Germinal center (tissue), 1 donor: Measurements from ENCODE around the gene POU5F1.
"Not testable (repeated sequence)": the region's sequence is repeated elsewhere in the genome, so short reads cannot be mapped to it uniquely, and the experiment has no call there.

ENCODE experiments used
- DNase-seq: peaks from one replicate; pipeline ENCODE4 v3.0.0; 2012; ENCODE audit warnings: mixed read lengths, low spot score

POU5F1 gene

DNA sequence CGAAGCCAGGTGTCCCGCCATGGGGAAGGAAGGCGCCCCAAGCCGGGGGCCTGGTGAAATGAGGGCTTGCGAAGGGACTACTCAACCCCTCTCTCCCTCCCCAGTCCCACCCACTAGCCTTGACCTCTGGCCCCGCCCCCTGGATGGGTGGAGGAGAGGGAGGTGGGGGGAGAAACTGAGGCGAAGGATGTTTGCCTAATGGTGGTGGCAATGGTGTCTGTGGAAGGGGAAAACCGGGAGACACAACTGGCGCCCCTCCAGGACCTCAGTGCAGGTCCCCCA is at the start of gene POU5F1:
TSS of gene POU5F1 (minus strand) at position 83 of the 282 bp plus-strand sequence. CDS start at position 21, 62 bp downstream.
- DNase-seq: no peak

DNA sequence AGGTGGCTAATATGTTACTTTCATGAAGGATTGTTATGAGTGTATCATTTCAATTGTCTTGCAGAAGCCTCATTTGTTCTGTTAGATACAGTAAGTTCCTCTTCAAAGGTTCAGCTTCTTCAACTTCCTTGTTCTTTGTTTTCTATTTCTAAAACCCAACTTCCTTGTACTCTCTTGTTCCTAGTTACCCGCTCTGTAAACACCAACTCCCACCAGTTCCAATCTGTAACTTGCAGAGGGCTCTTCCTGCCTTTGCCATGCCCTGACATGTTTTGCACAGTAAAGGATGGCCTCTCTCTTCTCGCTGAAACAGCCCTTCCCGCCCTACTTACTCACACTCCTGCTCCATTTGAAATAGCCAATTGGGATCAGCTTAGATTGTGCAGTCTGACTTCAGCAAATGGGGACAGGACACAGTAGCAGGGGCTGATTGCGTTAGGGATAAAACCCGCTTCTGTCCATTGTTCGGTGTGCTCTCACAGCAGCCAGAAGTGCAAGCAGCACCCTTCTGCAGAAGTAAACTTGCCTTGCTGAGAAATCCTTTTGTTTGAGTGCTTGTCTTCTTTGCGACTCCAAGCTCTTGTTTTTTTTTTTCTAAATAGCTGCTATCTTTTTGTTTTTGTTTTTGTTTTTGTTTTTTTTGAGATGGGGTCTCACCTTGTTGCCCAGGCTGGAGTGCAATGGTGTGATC is 45.9 kb upstream of the POU5F1 start:
- DNase-seq: no peak

DNA sequence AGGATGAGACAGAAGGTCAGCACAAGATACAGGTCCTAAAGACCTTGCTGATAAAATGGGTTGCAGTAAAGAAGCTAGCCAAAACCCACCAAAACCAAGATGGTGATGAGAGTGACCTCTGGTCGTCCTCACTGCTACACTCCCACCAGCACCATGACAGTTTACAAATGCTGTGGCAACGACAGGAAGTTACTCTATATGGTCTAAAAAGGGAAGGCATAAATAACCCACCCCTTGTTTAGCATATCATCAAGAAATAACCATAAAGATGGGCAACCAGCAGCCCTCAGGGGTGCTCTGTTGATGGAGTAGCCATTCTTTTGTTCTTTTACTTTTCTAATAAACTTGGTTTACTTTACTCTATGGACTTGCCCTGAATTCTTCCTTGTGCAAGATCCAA is 44.7 kb upstream of the POU5F1 start:
- not testable (repeated sequence) for DNase-seq

DNA sequence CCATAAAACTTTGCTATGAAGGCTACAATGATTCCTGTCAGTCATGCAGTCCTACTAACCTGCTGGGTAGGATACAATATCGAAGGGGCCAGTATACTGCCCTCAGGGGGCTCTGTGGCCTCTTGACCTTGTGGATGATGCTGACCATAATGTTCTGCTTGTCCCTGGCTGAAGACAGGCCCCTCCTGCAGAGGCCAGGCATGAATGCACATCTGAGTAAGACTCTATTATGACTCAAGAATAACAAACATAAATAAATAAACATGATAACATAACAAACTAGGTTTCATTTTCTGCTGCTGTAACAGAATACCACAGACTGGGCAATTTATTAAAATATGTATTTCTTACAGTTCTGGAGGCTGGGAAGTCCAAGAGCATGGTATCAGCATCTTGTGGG is 44.0 kb upstream of the POU5F1 start:
- DNase-seq: no peak

DNA sequence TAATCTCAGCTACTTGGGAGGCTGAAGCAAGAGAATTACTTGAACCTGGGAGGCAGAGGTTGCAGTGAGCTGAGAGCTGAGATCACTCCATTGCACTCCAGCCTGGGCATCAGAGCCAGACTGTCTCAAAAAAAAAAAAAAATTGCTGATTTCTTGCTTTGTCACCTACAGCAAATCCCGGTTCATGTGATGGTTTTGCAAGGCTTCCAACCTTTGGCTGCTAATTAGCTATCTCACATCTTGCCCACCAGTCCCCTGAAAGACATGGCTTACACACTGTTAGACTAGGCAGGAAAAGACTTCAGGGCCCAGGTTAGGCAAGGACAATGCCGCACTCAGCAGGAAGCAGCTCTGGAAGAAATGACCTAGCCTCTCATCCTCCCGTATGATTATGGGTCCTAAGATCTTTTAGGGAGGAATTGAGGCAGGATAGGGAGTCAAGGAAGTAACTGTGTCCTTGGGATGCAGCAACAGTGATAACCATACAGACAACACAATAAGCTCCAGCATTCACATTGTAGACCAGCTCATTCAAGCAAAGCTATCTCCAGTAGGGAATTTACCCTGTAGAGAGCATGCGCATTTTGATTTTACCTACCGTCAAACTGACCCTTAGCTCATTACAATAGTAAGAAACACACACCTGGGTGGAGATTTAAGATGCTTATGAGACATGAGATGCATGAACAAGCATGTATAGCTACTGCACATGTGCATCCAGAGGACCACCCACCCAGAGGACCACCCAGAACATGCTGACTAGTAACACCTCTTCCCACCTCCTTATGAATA is 40.5 kb upstream of the POU5F1 start:
- DNase-seq: no peak

DNA sequence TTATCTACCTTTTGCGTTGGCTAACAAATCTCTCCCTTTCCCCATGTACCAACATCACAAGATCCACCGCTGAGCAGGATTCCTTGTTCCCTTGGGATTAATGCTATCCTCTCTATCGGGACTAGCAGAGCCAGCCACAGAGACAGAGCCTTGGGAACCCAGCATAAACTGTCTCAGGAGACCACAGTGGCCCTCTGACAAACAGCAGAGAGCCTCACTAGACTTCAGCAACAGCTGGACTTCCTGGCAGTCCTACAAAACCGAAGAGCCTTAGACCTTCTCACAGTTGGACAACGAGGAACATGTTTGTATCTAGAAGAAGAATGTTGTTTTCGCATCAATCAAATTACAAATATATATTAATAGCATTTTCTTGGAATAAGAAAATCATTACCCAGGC is 39.6 kb upstream of the POU5F1 start:
- no peak for DNase-seq

DNA sequence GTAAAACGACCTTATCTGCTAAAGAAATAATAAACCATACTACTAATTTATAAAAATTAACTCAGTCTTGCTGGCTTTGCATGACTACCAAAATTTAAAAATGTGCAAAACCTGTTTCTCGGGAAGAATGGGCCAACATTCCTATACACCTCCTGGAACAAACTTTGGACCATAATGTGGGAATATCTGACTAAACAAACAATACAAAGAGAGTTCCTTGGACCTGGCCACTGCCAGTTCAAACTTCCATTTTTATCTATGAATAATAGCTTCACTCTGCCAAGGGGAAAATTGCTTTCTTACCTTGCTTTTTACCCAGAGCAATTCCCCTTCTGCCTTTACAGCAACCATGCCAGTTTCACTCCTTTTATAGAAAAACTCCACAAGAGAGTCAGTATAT is 38.7 kb upstream of the POU5F1 start:
- no peak for DNase-seq

DNA sequence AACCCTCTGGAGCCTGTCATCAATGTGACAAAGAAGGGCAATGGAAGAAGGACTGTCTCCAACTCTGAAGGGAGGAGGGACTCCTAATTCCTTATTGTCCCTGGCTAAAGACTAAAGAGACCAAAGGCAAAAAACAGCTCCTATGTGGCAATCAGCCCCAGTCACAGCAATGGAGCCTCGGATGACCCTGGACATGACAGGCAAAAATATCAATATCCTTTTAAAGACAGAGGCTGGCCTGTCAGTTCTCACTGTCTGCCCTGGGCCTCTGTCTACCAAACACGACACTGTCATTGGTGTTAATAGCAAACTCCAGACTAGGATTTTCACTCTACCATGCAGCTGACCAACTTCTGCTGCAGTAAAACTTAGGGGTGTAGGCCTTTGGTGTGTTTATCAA is 38.0 kb upstream of the POU5F1 start:
- DNase-seq: no peak

DNA sequence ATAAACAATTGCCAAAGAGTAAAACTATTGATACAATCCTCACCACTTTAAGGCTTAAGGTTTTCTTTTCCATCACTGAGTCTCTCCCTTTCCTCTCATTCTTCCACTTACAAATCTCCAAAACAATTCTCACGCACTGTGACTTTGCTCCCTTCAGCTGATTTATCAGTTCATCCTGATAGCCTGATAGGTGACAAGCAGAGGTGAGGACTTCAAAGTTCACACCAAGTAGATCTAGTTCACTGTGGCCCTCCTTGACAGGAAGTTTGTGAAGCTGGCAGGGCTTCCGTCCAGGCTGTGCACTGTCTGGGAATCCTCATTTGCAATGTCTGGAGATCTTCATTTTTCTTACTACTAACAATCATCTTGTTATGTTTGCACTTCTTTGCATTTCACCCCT is 35.2 kb upstream of the POU5F1 start:
- no peak for DNase-seq

DNA sequence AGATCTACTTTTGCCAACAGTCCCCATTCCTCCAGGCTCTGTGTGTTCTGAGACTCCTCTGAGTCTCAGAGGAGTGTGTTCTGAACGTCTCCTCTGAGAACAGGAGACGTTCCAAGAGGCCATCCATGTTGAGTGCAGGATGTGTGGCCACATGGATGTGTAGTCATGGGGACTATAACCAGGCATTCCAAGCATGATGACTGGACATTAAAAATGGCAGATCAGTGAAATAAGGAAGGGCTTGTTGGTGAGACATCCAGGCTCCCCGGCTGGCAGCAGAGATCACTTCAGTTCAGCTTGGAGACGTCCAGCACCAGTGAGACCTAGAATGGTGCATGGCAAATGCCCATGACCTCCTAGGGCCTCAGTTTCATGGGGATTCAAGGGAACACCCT is 34.3 kb upstream of the POU5F1 start:
- DNase-seq: no peak

DNA sequence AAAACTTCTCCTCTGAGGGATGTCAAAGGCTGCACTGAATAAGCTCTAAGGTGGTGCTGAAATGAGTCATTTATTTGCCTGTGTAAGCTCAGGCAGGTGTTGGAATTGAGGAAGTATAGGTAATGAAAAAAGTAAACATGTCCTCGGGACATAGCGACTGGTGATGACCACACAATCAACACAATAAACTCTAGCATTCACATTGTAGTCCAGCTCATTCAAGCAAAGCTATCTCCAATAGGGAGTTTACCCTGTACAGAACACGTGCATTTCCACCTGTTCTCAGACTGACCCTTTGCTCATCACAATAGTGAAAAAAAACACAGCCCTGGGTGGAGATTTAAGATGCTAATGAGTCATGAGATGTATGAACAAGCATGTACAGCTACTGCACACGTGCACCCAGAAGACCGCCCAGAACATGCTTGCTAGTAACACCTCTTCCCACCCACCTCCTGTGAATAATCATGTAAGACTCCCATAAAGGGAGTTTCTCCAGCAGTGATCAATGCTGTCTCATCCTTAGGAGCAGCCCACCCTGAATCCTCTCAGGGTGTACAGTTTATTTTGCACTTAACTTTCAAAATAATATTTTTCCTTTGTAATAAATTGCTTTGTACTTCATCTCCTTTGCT is 33.0 kb upstream of the POU5F1 start:
- peak; percentile 53 for DNase-seq

DNA sequence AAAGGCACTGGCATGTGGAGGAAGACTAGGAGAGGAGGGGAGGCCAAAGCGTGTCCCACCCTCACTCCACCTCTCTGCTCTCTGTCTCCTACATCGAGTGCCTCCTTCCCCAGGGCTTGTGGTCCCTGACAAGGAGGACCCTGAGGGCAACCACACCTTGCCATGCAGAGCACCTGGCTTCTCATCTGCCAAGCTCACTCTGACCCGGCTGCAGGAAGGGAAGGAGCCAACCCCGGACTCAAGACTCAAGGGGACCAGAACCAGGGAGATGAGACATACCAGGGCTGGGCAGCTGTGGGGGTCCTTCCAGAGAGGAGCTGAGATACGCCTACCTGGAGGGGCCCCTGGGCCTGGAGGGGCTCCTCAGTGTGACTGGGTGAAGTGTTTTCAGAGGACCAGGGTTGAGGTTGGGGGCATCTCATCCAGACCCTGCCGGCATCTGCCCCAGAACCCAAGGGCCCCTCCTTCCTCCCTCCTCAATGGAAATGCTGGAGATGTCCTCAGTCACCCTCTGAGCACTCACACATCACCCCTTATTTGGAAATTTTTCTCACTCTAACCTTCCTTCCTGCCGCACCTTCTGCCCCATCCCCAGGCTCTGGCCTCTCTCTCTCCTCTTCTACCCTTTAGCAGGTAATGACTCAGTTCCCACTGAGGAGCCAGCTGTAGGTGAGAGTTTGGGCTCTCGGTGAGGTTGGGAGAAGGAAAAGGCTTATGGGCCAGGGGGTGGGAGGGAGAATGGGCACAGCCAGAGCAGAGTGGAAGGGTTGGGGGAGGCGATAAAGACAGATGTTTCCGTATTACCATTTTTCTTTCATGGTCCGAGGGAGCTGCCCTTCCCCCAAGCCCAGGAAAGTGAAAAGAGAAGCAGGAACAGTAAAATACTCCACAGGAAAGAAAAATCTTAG is 32.0 kb upstream of the POU5F1 start:
- no peak for DNase-seq

DNA sequence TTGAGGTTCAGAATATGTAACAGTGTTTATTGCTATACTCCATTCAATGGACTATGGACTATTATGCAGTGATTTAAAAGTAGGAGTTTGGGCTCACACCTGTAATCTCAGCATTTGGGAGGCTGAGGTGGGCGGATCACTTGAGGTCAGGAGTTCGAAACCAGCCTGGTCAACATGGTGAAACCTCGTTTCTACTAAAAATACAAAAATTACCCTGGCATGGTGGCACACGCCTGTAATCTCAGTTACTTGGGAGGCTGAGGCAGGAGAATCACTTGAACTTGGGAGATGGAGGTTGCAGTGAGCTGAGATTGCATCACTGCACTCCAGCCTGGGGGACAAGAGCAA is 28.6 kb upstream of the POU5F1 start:
- DNase-seq: not testable (repeated sequence)

DNA sequence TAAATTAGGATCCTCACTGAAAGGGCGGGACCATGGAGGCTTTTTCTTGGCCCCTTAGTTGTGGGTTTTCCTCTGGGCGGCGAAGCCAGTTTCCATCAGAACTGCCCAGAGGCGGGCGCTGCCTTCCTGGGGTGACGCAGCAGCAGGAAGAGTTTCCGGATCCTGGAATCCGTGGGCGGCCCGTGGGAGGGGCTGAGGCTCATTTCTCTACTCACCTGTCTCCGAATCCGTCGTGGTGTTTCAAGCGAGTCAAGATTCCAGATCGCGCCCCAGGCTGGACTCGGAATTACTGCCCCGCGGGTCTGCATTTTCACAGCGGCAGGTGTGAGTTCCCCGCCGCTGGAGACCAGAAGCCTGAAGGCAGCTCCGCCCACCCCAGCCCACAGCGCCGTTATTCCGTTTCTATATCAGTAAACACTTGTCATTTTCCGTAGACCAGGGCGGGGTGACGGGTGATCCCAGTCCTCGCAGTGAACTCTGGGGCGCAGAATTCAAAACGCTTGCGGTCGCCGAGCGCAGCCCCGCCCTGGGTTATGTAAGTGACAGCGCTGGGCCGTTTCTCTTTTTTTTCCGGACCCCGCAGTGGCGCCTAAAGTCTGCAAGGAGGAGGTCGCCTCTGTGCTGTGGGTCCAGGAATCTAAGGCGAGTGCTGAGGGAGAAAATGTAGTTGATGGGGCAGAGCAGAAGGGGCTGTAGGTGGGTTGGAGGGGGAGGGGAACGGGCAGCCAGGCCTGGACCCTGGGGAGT is 27.2 kb upstream of the POU5F1 start:
- DNase-seq: peak; percentile 72

DNA sequence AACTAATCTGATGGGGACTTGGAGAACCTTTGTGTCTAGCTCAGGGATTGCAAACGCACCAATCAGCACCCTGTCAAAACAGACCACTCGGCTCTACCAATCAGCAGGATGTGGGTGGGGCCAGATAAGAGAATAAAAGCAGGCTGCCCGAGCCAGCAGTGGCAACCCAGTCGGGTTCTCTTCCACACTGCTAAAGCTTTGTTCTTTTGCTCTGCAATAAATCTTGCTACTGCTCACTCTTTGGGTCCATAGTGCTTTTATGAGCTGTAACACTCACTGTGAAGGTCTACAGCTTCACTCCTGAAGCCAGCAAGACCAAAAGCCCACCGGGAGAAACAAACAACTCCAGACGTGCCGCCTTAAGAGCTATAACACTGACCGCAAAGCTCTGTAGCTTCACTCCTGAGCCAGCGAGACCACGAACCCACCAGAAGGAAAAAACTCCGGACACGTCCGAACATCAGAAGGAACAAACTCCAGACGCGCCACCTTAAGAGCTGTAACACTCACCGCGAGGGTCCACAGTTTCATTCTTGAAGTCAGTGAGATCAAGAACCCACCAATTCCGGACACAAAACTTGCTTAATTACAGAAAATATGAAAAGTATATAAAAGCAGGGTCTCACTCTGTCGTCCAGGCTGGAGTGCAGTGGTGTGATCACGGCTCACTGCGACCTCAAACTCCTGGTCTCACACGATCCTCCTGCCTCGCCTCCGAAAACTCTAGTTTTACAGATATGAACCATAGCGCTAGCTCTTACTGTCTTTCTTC is 26.0 kb upstream of the POU5F1 start:
- not testable (repeated sequence) for DNase-seq

DNA sequence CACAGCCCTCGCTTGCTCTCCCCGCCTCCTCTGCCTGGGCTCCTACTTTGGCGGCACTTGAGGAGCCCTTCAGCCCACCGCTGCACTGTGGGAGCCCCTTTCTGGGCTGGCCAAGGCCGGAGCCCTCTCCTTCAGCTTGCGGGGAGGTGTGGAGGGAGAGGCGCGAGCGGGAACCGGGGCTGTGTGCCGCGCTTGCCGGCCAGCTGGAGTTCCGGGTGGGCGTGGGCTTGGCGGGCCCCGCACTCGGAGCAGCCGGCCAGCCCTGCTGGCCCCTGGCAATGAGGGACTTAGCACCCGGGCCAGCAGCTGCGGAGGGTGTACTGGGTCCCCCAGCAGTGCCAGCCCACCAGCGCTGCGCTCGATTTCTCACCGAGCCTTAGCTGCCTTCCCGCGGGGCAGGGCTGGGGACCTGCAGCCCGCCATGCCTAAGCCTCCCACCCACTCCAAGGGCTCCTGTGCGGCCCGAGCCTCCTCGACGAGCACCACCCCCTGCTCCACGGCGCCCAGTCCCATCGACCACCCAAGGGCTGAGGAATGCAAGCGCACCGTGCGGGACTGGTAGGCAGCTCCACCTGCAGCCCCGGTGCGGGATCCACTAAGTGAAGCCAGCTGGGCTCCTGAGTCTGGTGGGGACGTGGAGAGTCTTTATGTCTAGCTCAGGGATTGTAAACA is 25.0 kb upstream of the POU5F1 start:
- not testable (repeated sequence) for DNase-seq

DNA sequence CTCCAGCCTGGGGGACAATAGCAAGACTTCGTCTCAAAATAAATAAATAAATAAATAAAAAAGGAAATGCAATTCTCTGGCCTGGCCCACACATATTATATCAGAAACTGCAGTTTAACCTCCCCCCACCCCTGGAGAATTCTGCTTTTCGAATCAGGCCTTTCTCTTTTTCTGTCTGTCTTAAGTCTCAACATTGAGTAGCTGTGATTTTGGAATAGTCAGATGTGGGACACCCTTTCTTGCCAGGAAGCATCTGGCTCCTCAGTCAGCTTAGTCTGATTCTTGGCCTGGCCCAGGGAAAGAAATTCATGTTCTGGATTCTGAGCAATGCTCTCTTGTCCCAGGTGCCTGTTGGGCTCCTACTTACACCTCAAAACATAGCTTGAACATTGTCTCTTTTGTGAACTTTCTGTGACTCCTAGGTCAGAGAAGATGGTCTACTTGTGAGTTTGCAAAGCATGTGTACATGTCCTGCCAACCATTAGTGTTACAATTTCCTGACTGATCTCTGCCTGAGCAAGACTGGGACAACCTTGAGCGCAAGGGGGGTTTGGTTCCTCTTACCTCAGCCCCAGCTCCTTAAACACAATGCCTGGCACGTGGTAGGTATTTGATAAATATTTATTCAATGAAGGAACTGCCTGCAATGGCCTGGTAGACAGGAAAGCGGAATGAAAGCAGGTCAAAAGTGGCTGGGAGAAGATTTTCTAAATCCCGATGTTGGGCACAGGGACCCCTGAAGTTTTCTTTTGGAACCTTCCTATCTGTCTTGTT is 23.8 kb upstream of the POU5F1 start:
- no peak for DNase-seq

DNA sequence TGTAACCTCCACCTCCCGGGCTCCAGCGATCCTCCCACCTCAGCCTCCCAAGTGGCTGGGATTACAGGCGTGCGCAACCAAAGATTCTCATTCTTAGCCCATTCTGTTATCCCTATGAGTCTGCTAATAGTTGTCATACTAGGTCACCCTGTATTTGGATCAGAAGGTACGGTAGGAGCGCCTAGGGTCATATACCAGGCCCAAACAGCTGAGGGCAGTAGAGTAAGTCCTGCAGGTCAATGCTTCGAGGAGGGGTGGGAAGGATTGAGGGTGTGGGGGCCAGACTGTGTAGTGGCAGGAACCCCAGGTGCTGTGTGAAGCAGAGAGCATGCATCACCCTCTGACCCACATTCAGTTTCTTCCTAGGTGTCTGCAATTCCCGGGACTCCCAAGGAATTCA is 22.7 kb upstream of the POU5F1 start:
- DNase-seq: no peak

DNA sequence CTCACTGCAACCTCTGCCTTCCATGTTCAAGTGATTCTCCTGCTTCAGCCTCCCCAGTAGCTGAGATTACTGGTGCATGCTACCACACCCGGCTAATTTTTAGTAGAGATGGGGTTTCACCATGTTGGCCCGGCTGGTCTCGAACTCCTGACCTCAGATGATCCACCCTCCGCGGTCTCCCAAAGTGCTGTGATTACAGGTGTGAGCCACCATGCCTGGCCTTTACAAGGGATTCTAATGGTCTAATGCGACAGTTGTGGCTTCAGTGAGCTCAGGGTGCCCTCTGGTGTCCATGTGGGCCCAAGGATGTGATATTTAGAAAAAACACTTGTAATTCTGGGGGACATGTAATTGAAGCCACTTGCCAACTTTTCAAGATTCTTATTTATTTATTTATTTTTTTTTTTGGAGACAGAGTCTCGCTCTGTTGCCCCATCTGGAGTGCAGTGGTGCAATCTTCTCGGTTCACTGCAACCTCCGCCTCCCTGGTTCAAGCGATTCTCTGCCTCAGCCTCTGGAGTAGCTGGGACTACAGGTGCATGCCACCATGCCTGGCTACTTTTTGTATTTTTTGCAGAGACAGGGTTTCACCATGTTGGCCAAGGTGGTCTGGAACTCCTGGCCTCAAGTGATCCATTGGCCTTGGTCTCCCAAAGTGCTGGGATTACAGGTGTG is 22.1 kb upstream of the POU5F1 start:
- DNase-seq: not testable (repeated sequence)
